ENCODE measurements around the gene MRPL34.
A peak's percentile ranks its signal among the peaks of the same experiment; 100 is the strongest.

The MRPL34 gene

DNA sequence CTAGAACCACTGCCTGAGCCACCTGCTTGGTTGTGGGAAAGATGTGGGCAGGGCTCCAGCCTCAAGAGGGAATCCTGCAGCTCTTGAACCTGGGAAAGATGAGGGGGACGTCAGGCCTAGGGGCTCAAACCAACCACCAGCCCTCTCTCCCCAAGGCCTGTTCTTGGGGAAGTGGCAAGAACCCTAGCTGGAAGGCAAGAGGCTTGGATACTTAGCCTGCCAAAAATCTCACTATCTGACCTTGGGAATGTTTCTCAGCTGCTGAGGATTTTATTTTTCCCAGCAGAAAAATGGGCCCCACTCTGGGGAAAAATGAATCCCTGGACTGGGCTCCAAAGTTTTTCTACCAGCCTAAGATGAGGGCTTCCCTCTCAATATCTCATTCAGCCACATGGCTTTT, 45.7 kb upstream of the MRPL34 start:
- Histone ChIP-seq H3K79me2 (ENCODE audit: low read length) (no peaks in the 10 kb centered on the region), H3K9me2 (replicated peaks; ENCODE audit: insufficient read depth, low read length) (no peaks in the 10 kb centered on the region)

DNA sequence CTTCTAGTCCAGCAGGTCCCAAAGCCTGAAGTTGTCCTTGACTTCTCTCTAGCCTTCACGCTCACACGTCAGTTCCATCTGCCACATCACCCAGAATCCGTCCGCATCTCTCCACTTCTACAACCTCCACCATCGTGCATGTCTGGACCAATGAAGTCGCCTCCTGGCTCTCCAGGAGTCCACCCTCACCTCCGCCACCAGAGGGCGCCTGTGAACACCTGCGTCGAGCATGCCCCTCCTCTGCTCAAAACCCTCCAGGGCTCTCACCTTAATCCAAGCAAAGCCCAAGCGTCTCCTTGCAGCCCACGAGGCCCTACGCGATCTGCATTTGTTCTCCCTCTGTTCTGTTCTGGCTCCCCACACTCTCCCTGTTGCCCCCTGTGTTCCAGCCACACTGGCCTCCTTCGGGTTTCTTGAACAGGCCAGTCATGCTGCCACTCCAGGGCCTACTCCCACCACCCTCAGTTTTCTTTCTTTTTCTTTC, 44.8 kb upstream of the MRPL34 start:
- H3K9ac ChIP-seq (ENCODE audit: low read length) = peak overlapping the region; percentile 15; the same call in 1 of the 2 replicates
- no peaks in the 10 kb centered on the region for H3K9me2 ChIP-seq (replicated peaks; ENCODE audit: insufficient read depth, low read length)
- no peaks in the 10 kb centered on the region for H4K20me1 ChIP-seq (ENCODE audit: insufficient read depth, low read length)
- H3F3A ChIP-seq (ENCODE audit: insufficient read depth, low read length) = no peaks in the 10 kb centered on the region
- H3K79me2 ChIP-seq (ENCODE audit: low read length) = no peaks in the 10 kb centered on the region
- H3K4me2 ChIP-seq (ENCODE audit: low read depth, low read length) = peak overlapping the region; percentile 12; the same call in 1 of the 2 replicates
- H3K27ac ChIP-seq (ENCODE audit: low read length) = no peak overlapping the region
- H3K27me3 ChIP-seq (replicated peaks; ENCODE audit: insufficient read depth, low read length) = peaks cover 9% of the 10 kb centered on the region
- peaks cover under 1% of the 10 kb centered on the region; the same call in 1 of the 2 replicates for H3K4me1 ChIP-seq (ENCODE audit: low read length)
- DNase-seq = peak; percentile 89
- no peak overlapping the region for H3K4me3 ChIP-seq (ENCODE audit: low read length)
- H3K36me3 ChIP-seq (replicated peaks; ENCODE audit: insufficient read depth, low read length) = no peaks in the 10 kb centered on the region
- H3K9me3 ChIP-seq (replicated peaks; ENCODE audit: insufficient read depth, low read length) = no peaks in the 10 kb centered on the region
- TF ChIP-seq EZH2phosphoT487 (IDR thresholded peaks at IDR 0.05; ENCODE audit: low read length) (no peak), CTCF (IDR thresholded peaks at IDR 0.05; ENCODE audit: low read length) (peak; percentile 97), EZH2 (optimal IDR thresholded peaks at IDR 0.05; ENCODE audit: low read depth, low read length) (no peak)
- peak overlapping the region; percentile 32; the same call in 1 of the 2 replicates for H2AFZ ChIP-seq (ENCODE audit: low read length)

More for the DNA sequence above, 45.7 kb upstream of the MRPL34 start:
- H3F3A ChIP-seq (ENCODE audit: insufficient read depth, low read length) = no peaks in the 10 kb centered on the region
- no peak overlapping the region for H3K9ac ChIP-seq (ENCODE audit: low read length)
- no peaks in the 10 kb centered on the region for H3K9me3 ChIP-seq (replicated peaks; ENCODE audit: insufficient read depth, low read length)
- H3K4me2 ChIP-seq (ENCODE audit: low read depth, low read length) = no peak overlapping the region
- no peak overlapping the region for H3K4me3 ChIP-seq (ENCODE audit: low read length)
- H4K20me1 ChIP-seq (ENCODE audit: insufficient read depth, low read length) = no peaks in the 10 kb centered on the region
- no peak for TF ChIP-seq EZH2phosphoT487 (IDR thresholded peaks at IDR 0.05; ENCODE audit: low read length)
- no peak for TF ChIP-seq EZH2 (optimal IDR thresholded peaks at IDR 0.05; ENCODE audit: low read depth, low read length)
- no peak for TF ChIP-seq CTCF (IDR thresholded peaks at IDR 0.05; ENCODE audit: low read length)
- peaks cover 19% of the 10 kb centered on the region for H3K27me3 ChIP-seq (replicated peaks; ENCODE audit: insufficient read depth, low read length)
- no peaks in the 10 kb centered on the region for H3K4me1 ChIP-seq (ENCODE audit: low read length)
- no peak overlapping the region for H3K27ac ChIP-seq (ENCODE audit: low read length)
- no peak for DNase-seq
- no peaks in the 10 kb centered on the region for H3K36me3 ChIP-seq (replicated peaks; ENCODE audit: insufficient read depth, low read length)
- H2AFZ ChIP-seq (ENCODE audit: low read length) = no peak overlapping the region

- Histone ChIP-seq H3K36me3 (replicated peaks; ENCODE audit: insufficient read depth, low read length) (no peaks in the 10 kb centered on the region), H3K9me2 (replicated peaks; ENCODE audit: insufficient read depth, low read length) (no peaks in the 10 kb centered on the region), H4K20me1 (ENCODE audit: insufficient read depth, low read length) (no peaks in the 10 kb centered on the region), H3K9me3 (replicated peaks; ENCODE audit: insufficient read depth, low read length) (no peaks in the 10 kb centered on the region), H3K9ac (ENCODE audit: low read length) (no peak overlapping the region), H3K4me1 (ENCODE audit: low read length) (peaks cover 5% of the 10 kb centered on the region; the same call in 1 of the 2 replicates), H3K79me2 (ENCODE audit: low read length) (peaks cover 2% of the 10 kb centered on the region), H2AFZ (ENCODE audit: low read length) (no peak overlapping the region), H3K4me3 (ENCODE audit: low read length) (no peak overlapping the region), H3K27ac (ENCODE audit: low read length) (no peak overlapping the region), H3F3A (ENCODE audit: insufficient read depth, low read length) (peaks cover 8% of the 10 kb centered on the region; the same call in 1 of the 2 replicates), H3K4me2 (ENCODE audit: low read depth, low read length) (no peak overlapping the region), H3K27me3 (replicated peaks; ENCODE audit: insufficient read depth, low read length) (no peaks in the 10 kb centered on the region; the same call in 1 of the 2 replicates)
- TF ChIP-seq EZH2 (optimal IDR thresholded peaks at IDR 0.05; ENCODE audit: low read depth, low read length) (no peak), EZH2phosphoT487 (IDR thresholded peaks at IDR 0.05; ENCODE audit: low read length) (no peak), CTCF (IDR thresholded peaks at IDR 0.05; ENCODE audit: low read length) (no peak)
- no peak for DNase-seq
Measured at GRCh38 chr19:17262557-17262956, 43.1 kb upstream of the MRPL34 start.

Data from MM.1S (cell line).